ENCODE measurements around the gene SLC16A5.
"Not testable (repeated sequence)": the region's sequence is repeated elsewhere in the genome, so short reads cannot be mapped to it uniquely, and the experiment has no call there.

Gene SLC16A5

GRCh38 chr17:75115555-75115954 lies 27.8 kb downstream of the SLC16A5 start:
- TF ChIP-seq, protein P1, sequence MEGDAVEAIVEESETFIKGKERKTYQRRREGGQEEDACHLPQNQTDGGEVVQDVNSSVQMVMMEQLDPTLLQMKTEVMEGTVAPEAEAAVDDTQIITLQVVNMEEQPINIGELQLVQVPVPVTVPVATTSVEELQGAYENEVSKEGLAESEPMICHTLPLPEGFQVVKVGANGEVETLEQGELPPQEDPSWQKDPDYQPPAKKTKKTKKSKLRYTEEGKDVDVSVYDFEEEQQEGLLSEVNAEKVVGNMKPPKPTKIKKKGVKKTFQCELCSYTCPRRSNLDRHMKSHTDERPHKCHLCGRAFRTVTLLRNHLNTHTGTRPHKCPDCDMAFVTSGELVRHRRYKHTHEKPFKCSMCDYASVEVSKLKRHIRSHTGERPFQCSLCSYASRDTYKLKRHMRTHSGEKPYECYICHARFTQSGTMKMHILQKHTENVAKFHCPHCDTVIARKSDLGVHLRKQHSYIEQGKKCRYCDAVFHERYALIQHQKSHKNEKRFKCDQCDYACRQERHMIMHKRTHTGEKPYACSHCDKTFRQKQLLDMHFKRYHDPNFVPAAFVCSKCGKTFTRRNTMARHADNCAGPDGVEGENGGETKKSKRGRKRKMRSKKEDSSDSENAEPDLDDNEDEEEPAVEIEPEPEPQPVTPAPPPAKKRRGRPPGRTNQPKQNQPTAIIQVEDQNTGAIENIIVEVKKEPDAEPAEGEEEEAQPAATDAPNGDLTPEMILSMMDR (IDR thresholded peaks at IDR 0.05): no peak
- no peak overlapping the region for H3K4me3 ChIP-seq
- no peak for DNase-seq (ENCODE audit: low spot score)
- H3K27ac ChIP-seq: no peak overlapping the region

GRCh38 chr17:75116737-75117136 lies 29.0 kb downstream of the SLC16A5 start:
- no peak for DNase-seq (ENCODE audit: low spot score)
- H3K27ac ChIP-seq: no peak overlapping the region
- H3K4me3 ChIP-seq: no peak overlapping the region
- TF ChIP-seq, protein P1 (IDR thresholded peaks at IDR 0.05): no peak

DNA sequence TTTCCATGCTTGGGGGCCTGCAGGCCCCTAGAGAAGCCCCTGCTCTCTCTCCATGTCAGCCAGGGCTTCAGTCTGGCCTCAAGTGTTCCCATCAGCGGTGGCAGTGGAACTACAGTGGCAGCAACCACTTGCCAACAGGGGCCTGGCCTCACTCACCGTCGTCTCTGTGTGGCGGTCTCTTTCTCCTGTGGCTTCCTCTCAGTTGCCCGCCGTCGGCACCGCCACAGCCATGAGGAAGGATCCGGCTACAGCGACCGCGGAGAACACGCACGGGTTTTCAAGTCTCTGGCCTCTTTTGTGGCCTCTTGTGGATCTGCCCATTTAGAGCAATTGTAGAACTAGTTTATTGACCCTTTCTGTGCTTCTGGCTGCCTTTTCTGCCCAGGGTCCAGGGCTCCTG lies 30.6 kb downstream of the SLC16A5 start:
- TF ChIP-seq, protein P1 (IDR thresholded peaks at IDR 0.05): no peak
- no peak overlapping the region for H3K4me3 ChIP-seq
- no peak for DNase-seq (ENCODE audit: low spot score)
- H3K27ac ChIP-seq: no peak overlapping the region

- H3K27ac ChIP-seq: peak overlapping the region in 1 of 2 donors; percentile 35
- TF ChIP-seq, protein P1 (IDR thresholded peaks at IDR 0.05): no peak
- DNase-seq (ENCODE audit: low spot score): no peak
- H3K4me3 ChIP-seq: no peak overlapping the region
Observed at GRCh38 chr17:75124041-75124818, 36.5 kb downstream of the SLC16A5 start.

DNA sequence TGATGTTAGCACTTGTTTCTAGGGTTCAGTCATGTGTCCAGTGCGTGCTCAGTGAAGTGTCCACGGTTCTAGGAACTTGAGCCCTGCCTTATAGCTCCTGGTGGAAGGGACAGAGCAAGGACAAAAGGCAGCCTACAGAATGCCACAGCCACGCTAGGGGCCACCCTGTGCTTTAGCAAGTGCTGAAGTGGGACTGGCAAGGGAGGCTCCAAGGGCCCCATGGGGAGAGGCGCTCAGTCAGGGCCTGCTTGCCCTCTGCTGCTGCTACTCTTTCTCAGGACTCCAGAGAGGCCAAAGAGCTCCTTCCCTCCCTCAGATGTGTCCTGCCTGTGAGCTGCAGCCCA lies 37.0 kb downstream of the SLC16A5 start:
- DNase-seq (ENCODE audit: low spot score): no peak
- TF ChIP-seq, protein P1 (IDR thresholded peaks at IDR 0.05): no peak
- peak overlapping the region in 1 of 2 donors; percentile 35 for H3K27ac ChIP-seq
- no peak overlapping the region for H3K4me3 ChIP-seq

DNA sequence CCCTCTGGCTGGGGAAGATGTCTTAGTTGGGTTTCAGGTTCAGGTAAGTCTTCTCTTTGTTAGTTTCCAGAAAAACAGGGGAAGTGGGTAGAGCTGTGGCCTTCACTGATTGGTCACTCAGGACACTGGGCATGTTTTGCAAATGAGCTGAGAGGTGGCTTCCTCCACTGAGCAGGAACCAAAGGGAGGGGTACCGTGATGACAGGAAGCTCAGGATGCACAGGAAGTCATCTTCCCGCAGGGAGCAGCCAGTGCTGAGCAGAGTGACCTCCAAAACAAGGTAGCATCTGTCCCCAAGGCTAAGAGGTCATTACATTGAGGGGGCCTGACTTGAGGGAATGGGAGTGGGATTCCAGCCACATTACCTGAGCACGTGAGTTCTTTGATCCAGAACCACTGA lies 38.2 kb downstream of the SLC16A5 start:
- TF ChIP-seq, protein P1 (IDR thresholded peaks at IDR 0.05): no peak
- no peak for DNase-seq (ENCODE audit: low spot score)

DNA sequence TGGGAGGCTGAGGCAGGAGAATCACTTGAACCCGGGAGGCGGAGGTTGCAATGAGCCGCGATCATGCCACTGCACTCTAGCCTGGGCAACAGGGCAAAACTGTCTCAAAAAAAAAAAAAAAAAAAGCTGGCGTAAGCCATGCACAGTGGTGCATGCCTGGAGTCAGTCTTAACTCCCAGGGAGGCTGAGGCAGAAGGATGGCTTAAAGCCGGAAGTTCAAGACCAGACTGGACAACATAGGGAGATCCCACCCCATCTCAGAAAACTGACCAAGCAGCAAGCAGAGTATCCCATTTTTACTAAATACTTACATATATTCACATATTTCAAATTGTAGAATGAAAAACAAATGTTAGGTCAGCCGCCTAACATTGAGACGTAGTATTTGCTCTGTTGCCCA lies 39.2 kb downstream of the SLC16A5 start:
- Histone ChIP-seq H3K4me3 (no peak overlapping the region), H3K27ac (no peak overlapping the region)
- no peak for DNase-seq (ENCODE audit: low spot score)
- TF ChIP-seq, protein P1 (IDR thresholded peaks at IDR 0.05): no peak

More for the DNA sequence above, 38.2 kb downstream of the SLC16A5 start:
- H3K4me3 ChIP-seq: no peak overlapping the region
- H3K27ac ChIP-seq: no peak overlapping the region

- H3K27ac ChIP-seq; DNase-seq (ENCODE audit: low spot score); H3K4me3 ChIP-seq: not testable (repeated sequence)
Observed at GRCh38 chr17:75127936-75128335, 40.2 kb downstream of the SLC16A5 start.

All from coronary artery (tissue), 2 donors.